Nasal cavity respiratory epithelium epithelial cell of viscerocranial mucosa (primary cell): ENCODE data around the gene OR13C4. TPM values are rescaled to one million over a fixed set of nuclear protein-coding genes. Genes with fewer than 3 reads are reported as not detected.

Experiments
- total RNA-seq: library from RNA; depleted of rRNA; stranded (reverse); fragments of >200 nt; gene quantifications from 2 replicates; pipeline ENCODE4 v1.2.3, GENCODE V29; 2014

OR13C4 gene
- total RNA-seq, result not detected in 2 replicates

DNA sequence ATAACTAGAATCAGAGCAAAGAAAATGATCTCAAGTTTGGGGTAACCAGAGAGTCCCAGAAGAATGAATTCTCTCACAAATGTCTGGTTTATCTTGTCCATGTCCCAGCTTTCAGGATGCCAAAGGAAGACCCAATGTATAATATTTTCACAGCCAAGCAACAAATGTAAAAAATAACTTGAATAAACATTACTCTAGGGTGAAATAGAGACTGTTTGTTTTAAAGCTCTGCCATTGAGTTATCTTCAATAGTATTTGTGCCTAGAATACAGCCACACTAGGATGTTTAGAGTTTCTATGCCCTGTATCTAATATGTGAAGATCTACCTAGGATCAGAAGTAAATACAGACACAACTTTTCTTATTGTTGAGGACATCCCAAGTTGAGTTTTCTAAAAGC is at the start of gene OR13C4:
Gene OR13C4, minus strand, starts transcription at position 101 of the 400 bp plus-strand sequence. Its CDS starts 0 bp downstream, at position 101.

GRCh38 chr9:104568868-104569267 is 41.9 kb upstream of the OR13C4 start, which contains the start of gene OR13C8:
Gene OR13C8, plus strand, starts transcription at chr9:104569168. Its CDS starts 0 bp downstream, at chr9:104569168.

GRCh38 chr9:104536756-104537155 is 9.7 kb upstream of the OR13C4 start, which contains the start of gene OR13C3:
Gene OR13C3, minus strand, starts transcription at chr9:104536856. Its CDS starts 133 bp downstream, at chr9:104536723.

DNA sequence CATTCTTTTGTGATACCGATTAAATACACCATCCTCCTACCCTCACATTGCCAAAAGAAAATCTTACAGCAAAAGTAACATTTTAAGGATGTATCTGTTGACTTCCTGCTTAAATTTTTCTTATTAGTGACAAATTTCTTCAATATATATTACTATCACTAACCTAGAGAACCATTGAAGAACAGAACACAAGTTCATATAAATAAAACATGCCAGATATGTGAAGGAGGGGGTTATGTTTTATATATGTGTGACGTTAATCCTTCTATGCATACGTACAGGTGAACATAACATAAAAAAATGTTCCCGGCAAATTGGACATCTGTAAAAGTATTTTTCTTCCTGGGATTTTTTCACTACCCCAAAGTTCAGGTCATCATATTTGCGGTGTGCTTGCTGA is 23.0 kb downstream of the OR13C4 start, which contains the start of gene OR13F1:
Gene OR13F1, plus strand, starts transcription at position 301 of the 400 bp plus-strand sequence. Its CDS starts 0 bp downstream, at position 301.

Other genes starting within 250 kb of the OR13C4 start
- gene OR13F1, start 22.9 kb downstream of the OR13C4 start, total RNA-seq, result not detected in 2 replicates
- not detected in 2 replicates for gene OR13C3, start 9.6 kb upstream of the OR13C4 start, total RNA-seq
- gene OR13C8, start 42.0 kb upstream of the OR13C4 start, total RNA-seq, result not detected in 2 replicates
- not detected in 2 replicates for gene OR13C5, start 72.2 kb upstream of the OR13C4 start, total RNA-seq
- not detected in 2 replicates for gene OR13C2, start 78.4 kb upstream of the OR13C4 start, total RNA-seq
- not detected in 2 replicates for gene OR13C9, start 91.0 kb upstream of the OR13C4 start, total RNA-seq
- gene OR13D1, start 167.3 kb upstream of the OR13C4 start, total RNA-seq, result not detected in 2 replicates
- gene NIPSNAP3A, start 220.5 kb upstream of the OR13C4 start, total RNA-seq, result 17.4 and 24.9 TPM in 2 replicates
- gene NIPSNAP3B, start 236.9 kb upstream of the OR13C4 start, total RNA-seq, result under 0.01 and 0.43 TPM in 2 replicates